WTC11 (cell line): ENCODE measurements around the gene PITPNC1. TPM values are rescaled to one million over a fixed set of nuclear protein-coding genes. Genes with fewer than 3 reads are reported as not detected.
A peak's percentile ranks its signal among the peaks of the same experiment; 100 is the strongest.

Experiments used
- ATAC-seq: fragments of 200-7000 bp; cut with Tn5 transposase; 2 replicates; pipeline ENCODE4 v1.10.0; 2021; ENCODE audit warnings: mild to moderate bottlenecking, moderate library complexity
- CTCF ChIA-PET: fragments of 300-600 bp; sonication (Branson Sonifier 250); formaldehyde crosslinking; loops from one replicate; lab custom pipeline; 2021; ENCODE audit warnings: antibody characterized with exemption; lab: Charles Lee
- POLR2A ChIA-PET: fragments of 350-600 bp; sonication (Branson Sonifier 250); formaldehyde crosslinking; loops from one replicate; lab custom pipeline; 2021; ENCODE audit warnings: antibody characterized with exemption; lab: Charles Lee
- DNase-seq: peaks from one replicate; pipeline ENCODE4 v3.0.0; 2021; ENCODE audit warnings: low spot score
- H3K27ac Mint-ChIP-seq: 2 replicates; pipeline ENCODE4 v1.8.0; 2021; ENCODE audit warnings: mixed read lengths
- H3K27me3 Mint-ChIP-seq: 2 replicates; pipeline ENCODE4 v1.8.0; 2021; ENCODE audit warnings: low read depth, mild to moderate bottlenecking, moderate library complexity, mixed read lengths
- H3K36me3 Mint-ChIP-seq: 2 replicates; pipeline ENCODE4 v1.8.0; 2021; ENCODE audit warnings: mixed read lengths
- H3K4me1 Mint-ChIP-seq: 2 replicates; pipeline ENCODE4 v1.8.0; 2022; ENCODE audit warnings: mixed read lengths
- H3K4me3 Mint-ChIP-seq: 2 replicates; pipeline ENCODE4 v1.8.0; 2021; ENCODE audit warnings: mild to moderate bottlenecking, moderate library complexity, mixed read lengths
- H3K9me3 Mint-ChIP-seq: 2 replicates; pipeline ENCODE4 v1.8.0; 2021; ENCODE audit warnings: mixed read lengths
- ARID4B ChIP-seq: sonication (generic); formaldehyde crosslinking; IDR thresholded peaks from 2 replicates; pipeline ENCODE4 v1.8.0; 2023; ENCODE audit warnings: missing genetic modification reagents, mild to moderate bottlenecking, borderline replicate concordance
- ATF2 ChIP-seq: sonication (generic); formaldehyde crosslinking; IDR thresholded peaks from 2 replicates; pipeline ENCODE4 v1.8.1; 2022; ENCODE audit warnings: low read depth, missing genetic modification reagents, borderline replicate concordance
- FOXK1 ChIP-seq: sonication (generic); formaldehyde crosslinking; IDR thresholded peaks from 2 replicates; pipeline ENCODE4 v1.8.0; 2022; ENCODE audit warnings: mild to moderate bottlenecking, moderate library complexity, missing genetic modification reagents
- GABPB1 ChIP-seq: sonication (generic); formaldehyde crosslinking; IDR thresholded peaks from 2 replicates; pipeline ENCODE4 v1.8.1; 2023; ENCODE audit warnings: mild to moderate bottlenecking, missing genetic modification reagents
- GTF2I ChIP-seq: fragments of 250-450 bp; sonication (Bioruptor Pico); conservative IDR thresholded peaks from 2 replicates; pipeline ENCODE4 v1.4.0; 2021; ENCODE audit warnings: mild to moderate bottlenecking
- JAZF1 ChIP-seq: fragments of 250-450 bp; sonication (Bioruptor Pico); IDR thresholded peaks from 2 replicates; pipeline ENCODE4 v1.9.0; 2021; ENCODE audit warnings: moderate library complexity, mild to moderate bottlenecking, inconsistent platforms
- OVOL2 ChIP-seq: fragments of 250-450 bp; sonication (Bioruptor Pico); IDR thresholded peaks from 2 replicates; pipeline ENCODE4 v1.9.0; 2021; ENCODE audit warnings: mild to moderate bottlenecking, borderline replicate concordance
- PRDM15 ChIP-seq: sonication (generic); formaldehyde crosslinking; IDR thresholded peaks from 2 replicates; pipeline ENCODE4 v1.8.0; 2022; ENCODE audit warnings: missing genetic modification reagents
- SMAD4 ChIP-seq: sonication (generic); formaldehyde crosslinking; IDR thresholded peaks from 2 replicates; pipeline ENCODE4 v1.8.0; 2022; ENCODE audit warnings: mild to moderate bottlenecking, missing genetic modification reagents
- TEAD1 ChIP-seq: sonication (generic); formaldehyde crosslinking; IDR thresholded peaks from 2 replicates; pipeline ENCODE4 v1.8.0; 2022; ENCODE audit warnings: mild to moderate bottlenecking, missing genetic modification reagents
- TP53 ChIP-seq: sonication (generic); formaldehyde crosslinking; IDR thresholded peaks from 2 replicates; pipeline ENCODE4 v1.8.1; 2023; ENCODE audit warnings: mild to moderate bottlenecking, missing genetic modification reagents
- USF2 ChIP-seq: sonication (generic); formaldehyde crosslinking; IDR thresholded peaks from 2 replicates; pipeline ENCODE4 v1.8.1; 2023; ENCODE audit warnings: mild to moderate bottlenecking, missing genetic modification reagents, moderate library complexity
- ZNF138 ChIP-seq: sonication (generic); formaldehyde crosslinking; conservative IDR thresholded peaks from 2 replicates; pipeline ENCODE4 v1.8.1; 2022; ENCODE audit warnings: mild to moderate bottlenecking, moderate library complexity, missing genetic modification reagents
- ZNF232 ChIP-seq: sonication (generic); formaldehyde crosslinking; IDR thresholded peaks from 2 replicates; pipeline ENCODE4 v1.8.0; 2022; ENCODE audit warnings: mild to moderate bottlenecking, missing genetic modification reagents
- ZNF396 ChIP-seq: fragments of 250-450 bp; sonication (Bioruptor Pico); IDR thresholded peaks from 2 replicates; pipeline ENCODE4 v1.8.0; 2021; ENCODE audit warnings: mild to moderate bottlenecking, moderate library complexity, borderline replicate concordance
- total RNA-seq: library from RNA; stranded (reverse); gene quantifications from 3 replicates; pipeline ENCODE4 v1.2.3, GENCODE V29; 2021
- TF ChIP-seq, protein P1 (sequence below): fragments of 250-450 bp; sonication (Bioruptor Pico); IDR thresholded peaks from 2 replicates; pipeline ENCODE4 v1.9.0; 2021; ENCODE audit warnings: moderate library complexity, mild to moderate bottlenecking, inconsistent platforms, borderline replicate concordance
- TF ChIP-seq, protein P2 (sequence below): sonication (generic); formaldehyde crosslinking; IDR thresholded peaks from 2 replicates; pipeline ENCODE4 v1.8.1; 2023; ENCODE audit warnings: mild to moderate bottlenecking, missing genetic modification reagents, borderline replicate concordance
- TF ChIP-seq, protein P3 (sequence below): sonication (generic); formaldehyde crosslinking; IDR thresholded peaks from 2 replicates; pipeline ENCODE4 v1.8.1; 2022; ENCODE audit warnings: missing genetic modification reagents, borderline replicate concordance

The PITPNC1 gene
- total RNA-seq, 1 experiment from 2014 or later = 39.8 TPM

GRCh38 chr17:67636312-67636711, 259.2 kb downstream of the PITPNC1 start (continued):
- TF ChIP-seq ZNF232 (CRISPR knock-in tag) (no peak), OVOL2 (CRISPR knock-in tag) (no peak), ARID4B (CRISPR knock-in tag) (no peak), JAZF1 (no peak), TP53 (CRISPR knock-in tag) (no peak)
- TF ChIP-seq, protein P1, sequence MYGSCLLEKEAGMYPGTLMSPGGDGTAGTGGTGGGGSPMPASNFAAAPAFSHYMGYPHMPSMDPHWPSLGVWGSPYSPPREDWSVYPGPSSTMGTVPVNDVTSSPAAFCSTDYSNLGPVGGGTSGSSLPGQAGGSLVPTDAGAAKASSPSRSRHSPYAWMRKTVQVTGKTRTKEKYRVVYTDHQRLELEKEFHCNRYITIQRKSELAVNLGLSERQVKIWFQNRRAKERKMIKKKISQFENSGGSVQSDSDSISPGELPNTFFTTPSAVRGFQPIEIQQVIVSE (CRISPR knock-in tag) = no peak
- TF ChIP-seq, protein P2, sequence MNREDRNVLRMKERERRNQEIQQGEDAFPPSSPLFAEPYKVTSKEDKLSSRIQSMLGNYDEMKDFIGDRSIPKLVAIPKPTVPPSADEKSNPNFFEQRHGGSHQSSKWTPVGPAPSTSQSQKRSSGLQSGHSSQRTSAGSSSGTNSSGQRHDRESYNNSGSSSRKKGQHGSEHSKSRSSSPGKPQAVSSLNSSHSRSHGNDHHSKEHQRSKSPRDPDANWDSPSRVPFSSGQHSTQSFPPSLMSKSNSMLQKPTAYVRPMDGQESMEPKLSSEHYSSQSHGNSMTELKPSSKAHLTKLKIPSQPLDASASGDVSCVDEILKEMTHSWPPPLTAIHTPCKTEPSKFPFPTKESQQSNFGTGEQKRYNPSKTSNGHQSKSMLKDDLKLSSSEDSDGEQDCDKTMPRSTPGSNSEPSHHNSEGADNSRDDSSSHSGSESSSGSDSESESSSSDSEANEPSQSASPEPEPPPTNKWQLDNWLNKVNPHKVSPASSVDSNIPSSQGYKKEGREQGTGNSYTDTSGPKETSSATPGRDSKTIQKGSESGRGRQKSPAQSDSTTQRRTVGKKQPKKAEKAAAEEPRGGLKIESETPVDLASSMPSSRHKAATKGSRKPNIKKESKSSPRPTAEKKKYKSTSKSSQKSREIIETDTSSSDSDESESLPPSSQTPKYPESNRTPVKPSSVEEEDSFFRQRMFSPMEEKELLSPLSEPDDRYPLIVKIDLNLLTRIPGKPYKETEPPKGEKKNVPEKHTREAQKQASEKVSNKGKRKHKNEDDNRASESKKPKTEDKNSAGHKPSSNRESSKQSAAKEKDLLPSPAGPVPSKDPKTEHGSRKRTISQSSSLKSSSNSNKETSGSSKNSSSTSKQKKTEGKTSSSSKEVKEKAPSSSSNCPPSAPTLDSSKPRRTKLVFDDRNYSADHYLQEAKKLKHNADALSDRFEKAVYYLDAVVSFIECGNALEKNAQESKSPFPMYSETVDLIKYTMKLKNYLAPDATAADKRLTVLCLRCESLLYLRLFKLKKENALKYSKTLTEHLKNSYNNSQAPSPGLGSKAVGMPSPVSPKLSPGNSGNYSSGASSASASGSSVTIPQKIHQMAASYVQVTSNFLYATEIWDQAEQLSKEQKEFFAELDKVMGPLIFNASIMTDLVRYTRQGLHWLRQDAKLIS (CRISPR knock-in tag) = no peak

DNA sequence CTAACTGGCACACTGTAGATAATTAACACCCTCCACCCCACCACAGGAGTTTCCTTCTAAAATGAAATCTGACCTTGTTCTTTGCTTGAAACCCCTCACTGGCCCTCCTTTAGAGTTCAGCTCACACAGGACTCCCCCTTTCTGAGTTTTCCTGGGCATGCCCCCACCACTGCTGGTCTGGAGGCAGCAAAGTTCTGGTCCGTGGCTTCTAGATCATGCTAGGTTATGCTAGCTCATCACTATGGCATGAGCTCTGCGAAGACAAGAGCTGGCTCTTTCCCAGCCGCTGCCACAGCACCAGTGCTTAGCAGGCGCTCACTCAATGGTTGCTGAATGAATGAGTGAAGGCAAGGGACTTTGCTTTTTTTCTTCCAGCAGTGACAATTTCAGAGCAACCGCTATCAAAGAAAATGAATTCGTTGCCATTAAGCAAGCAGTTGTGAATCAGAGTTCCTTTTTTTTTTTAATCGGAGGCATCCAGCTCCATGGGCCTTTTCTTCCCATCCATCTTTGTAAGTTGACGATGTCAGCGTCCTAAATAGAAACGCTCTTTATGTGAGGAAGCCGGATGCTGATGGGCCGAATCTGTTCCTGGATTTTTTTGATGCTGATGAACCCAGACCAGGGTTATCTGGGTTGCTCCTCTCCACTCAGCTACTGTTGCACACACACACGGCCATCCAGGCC, 259.9 kb downstream of the PITPNC1 start:
- peaks cover 8% of the 10 kb centered on the region for H3K36me3 Mint-ChIP-seq
- ChIA-PET CTCF (interaction anchor here (1.1 to 1.6 kb wide), 3 partner anchors 8 to 16 kb away, joined by 3 to 7 read pairs (median 5); no protein-coding TSS in a partner anchor), POLR2A (interaction anchor here (0.7 kb wide), 1 partner anchor 11 kb away, joined by 3 read pairs; no protein-coding TSS in a partner anchor)
- no peaks in the 10 kb centered on the region for H3K27me3 Mint-ChIP-seq
- DNase-seq = no peak
- H3K9me3 Mint-ChIP-seq = no peaks in the 10 kb centered on the region
- no peak; the same call in 1 of the 2 replicates for ATAC-seq
- H3K27ac Mint-ChIP-seq = peak overlapping the region; percentile 83; the same call in 1 of the 2 replicates
- H3K4me1 Mint-ChIP-seq = peaks cover 9% of the 10 kb centered on the region; the same call in 1 of the 2 replicates
- no peak overlapping the region for H3K4me3 Mint-ChIP-seq
- TF ChIP-seq SMAD4 (CRISPR knock-in tag) (no peak), FOXK1 (CRISPR knock-in tag) (no peak), TEAD1 (CRISPR knock-in tag) (no peak), PRDM15 (CRISPR knock-in tag) (no peak), ZNF396 (CRISPR knock-in tag) (no peak), ATF2 (CRISPR knock-in tag) (no peak), GABPB1 (CRISPR knock-in tag) (no peak), ZNF138 (CRISPR knock-in tag) (no peak), USF2 (no peak), GTF2I (CRISPR knock-in tag) (no peak)
- TF ChIP-seq, protein P3, sequence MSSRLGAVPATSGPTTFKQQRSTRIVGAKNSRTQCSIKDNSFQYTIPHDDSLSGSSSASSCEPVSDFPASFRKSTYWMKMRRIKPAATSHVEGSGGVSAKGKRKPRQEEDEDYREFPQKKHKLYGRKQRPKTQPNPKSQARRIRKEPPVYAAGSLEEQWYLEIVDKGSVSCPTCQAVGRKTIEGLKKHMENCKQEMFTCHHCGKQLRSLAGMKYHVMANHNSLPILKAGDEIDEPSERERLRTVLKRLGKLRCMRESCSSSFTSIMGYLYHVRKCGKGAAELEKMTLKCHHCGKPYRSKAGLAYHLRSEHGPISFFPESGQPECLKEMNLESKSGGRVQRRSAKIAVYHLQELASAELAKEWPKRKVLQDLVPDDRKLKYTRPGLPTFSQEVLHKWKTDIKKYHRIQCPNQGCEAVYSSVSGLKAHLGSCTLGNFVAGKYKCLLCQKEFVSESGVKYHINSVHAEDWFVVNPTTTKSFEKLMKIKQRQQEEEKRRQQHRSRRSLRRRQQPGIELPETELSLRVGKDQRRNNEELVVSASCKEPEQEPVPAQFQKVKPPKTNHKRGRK = no peak
